ENCODE data around the gene MAFF.

DNA sequence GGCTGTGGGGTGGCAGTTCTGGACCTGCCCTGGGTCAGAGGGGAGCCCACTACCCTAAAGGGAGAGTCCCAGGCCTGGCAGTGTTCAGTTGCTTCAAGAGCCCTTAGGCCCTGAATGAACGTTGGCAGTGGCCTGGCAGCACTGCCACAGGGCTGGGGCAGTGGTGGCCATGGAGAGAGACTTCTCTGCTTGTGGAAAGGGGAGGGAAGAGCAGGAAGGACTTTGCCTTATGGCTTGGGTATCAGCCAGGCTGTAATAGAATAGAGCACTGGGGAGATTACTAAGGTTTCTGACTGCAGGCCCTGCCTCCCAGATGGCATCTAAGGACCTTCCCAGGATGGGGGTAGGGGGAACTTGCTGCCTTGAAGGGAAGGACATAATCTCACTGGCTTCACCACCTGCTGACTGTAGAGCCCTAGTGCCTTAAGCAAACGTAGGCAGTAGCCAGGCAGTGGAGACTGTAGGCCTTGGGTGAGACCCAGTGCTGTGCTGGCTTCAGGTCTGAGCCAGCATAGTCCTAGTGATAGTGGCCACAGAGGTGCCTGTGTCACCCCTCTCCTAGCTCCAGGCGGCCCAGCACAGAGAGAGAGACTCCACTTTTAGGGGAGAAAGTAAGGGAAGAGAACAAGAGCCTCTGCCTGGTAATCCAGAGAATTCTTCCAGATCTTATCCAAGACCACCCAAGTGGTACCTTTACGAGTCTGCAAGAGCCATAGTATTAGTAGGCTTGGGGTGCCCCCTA, 47.8 kb upstream of the MAFF start:
- TF ChIP-seq EZH2 (IDR thresholded peaks at IDR 0.05) (no peak), FOXP2 (optimal IDR thresholded peaks at IDR 0.05; ENCODE audit: control extremely low read depth, extremely low read length, insufficient read depth) (no peak)

Data from SK-N-MC (cell line).